Thoracic aorta endothelial cell (primary cell): ENCODE measurements around the gene SLC35F4. TPM values are rescaled to one million over a fixed set of nuclear protein-coding genes. Genes with fewer than 3 reads are reported as not detected.

ENCODE experiments used
- total RNA-seq: library from RNA; depleted of rRNA; stranded (reverse); fragments of >200 nt; gene quantifications from 2 replicates; pipeline ENCODE4 v1.2.3, GENCODE V29; 2012

The SLC35F4 gene
- not detected in 2 replicates for total RNA-seq

GRCh38 chr14:57865403-57866198, at the start of gene SLC35F4:
SLC35F4 (minus strand) TSS chr14:57866092.

